Measurements from ENCODE around the gene APCDD1.
"Not testable (repeated sequence)": the region's sequence is repeated elsewhere in the genome, so short reads cannot be mapped to it uniquely, and the experiment has no call there.

The APCDD1 gene

DNA sequence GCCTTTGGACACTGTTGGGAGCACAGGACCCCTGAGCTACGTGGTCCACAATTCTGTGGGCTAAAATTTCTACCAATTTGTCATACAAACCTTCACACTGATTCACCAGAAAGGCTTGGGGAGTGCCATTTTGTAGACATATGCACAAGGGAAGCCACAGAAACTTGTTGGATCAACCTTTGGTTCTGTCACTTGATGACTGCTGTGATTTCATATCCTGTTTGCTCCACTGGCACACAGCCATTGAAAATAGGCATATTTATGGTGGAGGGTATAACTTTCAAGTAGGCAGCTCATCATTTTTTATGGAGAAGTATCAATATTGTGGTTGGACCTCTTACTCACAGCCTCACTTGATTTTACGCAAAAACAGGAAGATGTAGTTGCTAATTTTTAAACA, 81.8 kb downstream of the APCDD1 start:
- TF ChIP-seq, protein P1, sequence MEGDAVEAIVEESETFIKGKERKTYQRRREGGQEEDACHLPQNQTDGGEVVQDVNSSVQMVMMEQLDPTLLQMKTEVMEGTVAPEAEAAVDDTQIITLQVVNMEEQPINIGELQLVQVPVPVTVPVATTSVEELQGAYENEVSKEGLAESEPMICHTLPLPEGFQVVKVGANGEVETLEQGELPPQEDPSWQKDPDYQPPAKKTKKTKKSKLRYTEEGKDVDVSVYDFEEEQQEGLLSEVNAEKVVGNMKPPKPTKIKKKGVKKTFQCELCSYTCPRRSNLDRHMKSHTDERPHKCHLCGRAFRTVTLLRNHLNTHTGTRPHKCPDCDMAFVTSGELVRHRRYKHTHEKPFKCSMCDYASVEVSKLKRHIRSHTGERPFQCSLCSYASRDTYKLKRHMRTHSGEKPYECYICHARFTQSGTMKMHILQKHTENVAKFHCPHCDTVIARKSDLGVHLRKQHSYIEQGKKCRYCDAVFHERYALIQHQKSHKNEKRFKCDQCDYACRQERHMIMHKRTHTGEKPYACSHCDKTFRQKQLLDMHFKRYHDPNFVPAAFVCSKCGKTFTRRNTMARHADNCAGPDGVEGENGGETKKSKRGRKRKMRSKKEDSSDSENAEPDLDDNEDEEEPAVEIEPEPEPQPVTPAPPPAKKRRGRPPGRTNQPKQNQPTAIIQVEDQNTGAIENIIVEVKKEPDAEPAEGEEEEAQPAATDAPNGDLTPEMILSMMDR (IDR thresholded peaks at IDR 0.05; ENCODE audit: control insufficient read depth, extremely low read depth, insufficient read depth): no peak
- H3K4me3 ChIP-seq (ENCODE audit: low read depth, low read length): no peak overlapping the region
- no peak for DNase-seq (ENCODE audit: low read depth)

DNA sequence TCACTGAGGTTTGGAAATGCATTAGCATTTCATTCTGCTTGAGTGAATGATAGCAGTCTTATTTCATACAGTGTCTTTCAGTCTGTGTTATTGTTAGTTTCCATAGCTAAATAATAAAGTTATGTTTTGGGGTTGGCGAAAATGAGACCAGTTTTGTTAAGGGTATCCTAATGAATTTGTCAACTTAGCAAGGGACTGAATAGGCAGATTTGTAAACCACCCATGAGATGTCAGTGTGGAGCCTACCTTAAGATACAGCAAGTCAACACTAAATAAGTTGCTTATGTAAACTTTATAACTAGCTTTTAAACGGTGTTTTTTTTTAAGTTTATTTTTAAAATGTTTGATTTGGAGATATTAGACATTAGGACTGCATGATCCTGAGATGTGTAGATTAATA, 83.3 kb downstream of the APCDD1 start:
- H3K4me3 ChIP-seq (ENCODE audit: low read depth, low read length): peak overlapping the region; percentile 10; the same call in 1 of the 2 replicates
- peak; percentile 80 for DNase-seq (ENCODE audit: low read depth)
- TF ChIP-seq, protein P1 (IDR thresholded peaks at IDR 0.05; ENCODE audit: control insufficient read depth, extremely low read depth, insufficient read depth): peak; percentile 46

DNA sequence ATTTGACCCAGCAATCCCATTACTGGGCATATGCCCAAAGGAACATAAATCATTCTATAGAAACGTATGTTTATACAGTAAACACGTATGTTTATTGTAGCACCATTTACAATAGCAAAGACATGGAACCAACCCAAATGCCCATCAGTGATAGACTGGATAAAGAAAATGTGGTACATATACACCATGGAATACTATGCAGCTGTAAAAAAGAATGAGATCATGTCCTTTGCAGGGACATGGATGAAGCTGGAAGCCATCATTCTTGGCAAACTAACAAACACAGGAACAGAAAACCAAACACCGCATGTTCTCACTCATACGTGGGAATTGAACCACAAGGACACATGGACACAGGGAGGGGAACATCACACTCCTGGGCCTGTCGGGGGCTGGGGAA, 84.7 kb downstream of the APCDD1 start:
- not testable (repeated sequence) for DNase-seq (ENCODE audit: low read depth); H3K4me3 ChIP-seq (ENCODE audit: low read depth, low read length)
